ENCODE data around the gene CYTH3. TPM values are rescaled to one million over a fixed set of nuclear protein-coding genes. Genes with fewer than 3 reads are reported as not detected.

Gene CYTH3
- total and polyA plus RNA-seq, 2 of the 8 experiments (the other 6 are each of a cell fraction or from before 2014, with no cell fraction given): 10.3 to 11.9 TPM

GRCh38 chr7:6136475-6136874 is 135.9 kb downstream of the CYTH3 start:
- H3K4ac ChIP-seq (replicated peaks; ENCODE audit: insufficient read length, low read depth, low read length): no peak overlapping the region
- H3K27ac ChIP-seq (ENCODE audit: low read depth, low read length): no peak overlapping the region
- H3K23ac ChIP-seq (ENCODE audit: insufficient read length): no peak overlapping the region
- no peak overlapping the region for H2BK5ac ChIP-seq (ENCODE audit: low read depth, low read length)
- no peaks in the 10 kb centered on the region for H3K4me1 ChIP-seq (replicated peaks in 1 of 4; ENCODE audit: control insufficient read depth in 3 of 4, insufficient read depth in 4 of 4, low read length in 3 of 4)
- CTCF ChIA-PET (ENCODE audit: partially characterized antibody): interaction anchor here (0.7 kb wide), 1 partner anchor 135 kb away, joined by 3 read pairs; no protein-coding TSS in a partner anchor
- no peak overlapping the region for H4K5ac ChIP-seq (ENCODE audit: insufficient read length, low read depth, low read length)
- no peak overlapping the region for H3K14ac ChIP-seq (ENCODE audit: insufficient read length)
- no peaks in the 10 kb centered on the region for H3K23me2 ChIP-seq (ENCODE audit: low read depth, low read length)
- no peaks in the 10 kb centered on the region for H3K79me1 ChIP-seq (ENCODE audit: low read depth, low read length)
- H3K9ac ChIP-seq (replicated peaks in 1 of 4; ENCODE audit: extremely low read depth in 1 of 4, low read depth in 3 of 4, low read length in 3 of 4): no peak overlapping the region
- H3K56ac ChIP-seq (replicated peaks; ENCODE audit: insufficient read length, low read depth, low read length): no peak overlapping the region
- no peaks in the 10 kb centered on the region for H3K79me2 ChIP-seq (ENCODE audit: control insufficient read depth in 1 of 2, insufficient read depth in 2 of 2, low read length in 2 of 2)
- H3K18ac ChIP-seq (ENCODE audit: extremely low read depth, low read length): no peak overlapping the region
- POLR2A ChIA-PET (ENCODE audit: partially characterized antibody): no interaction called here
- H3K9me3 ChIP-seq (ENCODE audit: insufficient read depth in 2 of 2, low read depth in 1 of 2, low read length in 1 of 2): no peaks in the 10 kb centered on the region
- peaks cover 2 to 4% of the 10 kb centered on the region in 2 experiments for H4K20me1 ChIP-seq (replicated peaks in 1 of 2; ENCODE audit: control insufficient read depth in 1 of 2, insufficient read depth in 2 of 2, low read length in 2 of 2)
- H2BK12ac ChIP-seq (ENCODE audit: low read depth, low read length): no peak overlapping the region
- no peak for FAIRE-seq
- no peak overlapping the region for H3K4me2 ChIP-seq (ENCODE audit: insufficient read depth in 1 of 2, low read depth in 2 of 2, low read length in 2 of 2)
- H3K36me3 ChIP-seq (ENCODE audit: control insufficient read depth in 2 of 4, insufficient read depth in 4 of 4, low read length in 3 of 4): peaks cover 6 to 18% (median 14%) of the 10 kb centered on the region in 4 experiments; a peak in 7 of 8 replicates
- H4K91ac ChIP-seq (replicated peaks; ENCODE audit: insufficient read length, low read length): no peak overlapping the region
- H3K4me3 ChIP-seq (ENCODE audit: extremely low read depth in 1 of 4, insufficient read depth in 2 of 4, low read depth in 3 of 4, low read length in 4 of 4): no peak overlapping the region
- WGBS, 2 experiments (ENCODE audit: extremely low coverage in 1 of 2, insufficient coverage in 1 of 2, insufficient read length in 1 of 2, insufficient replicate concordance in 2 of 2, low coverage in 1 of 2, low lambda C conversion rate in 2 of 2, missing lambda C conversion rate in 1 of 2): 75% methylated on average over 2 of the region's 2 CpGs; no CpG with 5 or more reads in 1 of the 2 experiments
- DNase-seq (ENCODE audit: low read depth in 1 of 2, low spot score in 2 of 2): no peak
- H2BK20ac ChIP-seq (ENCODE audit: low read length): no peak overlapping the region
- H2AFZ ChIP-seq (ENCODE audit: low read length): no peak overlapping the region
- TF ChIP-seq RBBP5 (IDR thresholded peaks at IDR 0.05; ENCODE audit: borderline replicate concordance, low read depth, low read length) (no peak), MAFK (IDR thresholded peaks at IDR 0.05; ENCODE audit: low read depth, low read length) (no peak), RXRA (IDR thresholded peaks at IDR 0.05; ENCODE audit: insufficient read depth, low read depth, low read length) (no peak), EP300 (IDR thresholded peaks at IDR 0.05; ENCODE audit: borderline replicate concordance in 1 of 2, low read depth in 2 of 2, low read length in 2 of 2) (no peak)
- no peak overlapping the region for H4K8ac ChIP-seq (ENCODE audit: extremely low read depth, insufficient read depth, low read length)
- H2BK15ac ChIP-seq (ENCODE audit: low read length): no peak overlapping the region
- H2BK120ac ChIP-seq (replicated peaks; ENCODE audit: low read depth, low read length): no peak overlapping the region
- no peaks in the 10 kb centered on the region for H3K27me3 ChIP-seq (replicated peaks in 1 of 4; ENCODE audit: control insufficient read depth in 3 of 4, extremely low read depth in 1 of 4, insufficient read depth in 3 of 4, low read length in 3 of 4)
- no peak overlapping the region for H2AK5ac ChIP-seq (ENCODE audit: low read depth, low read length)

Data from H1 (cell line).